Measurements from ENCODE around the gene SH2D2A. TPM values are rescaled to one million over a fixed set of nuclear protein-coding genes. Genes with fewer than 3 reads are reported as not detected.

SH2D2A gene
- total RNA-seq, 1 experiment from 2014 or later = not detected

- in situ Hi-C loops (cut with HindIII; ENCODE audit: low pct_unique_long_range_greater_than_20kb, low sequenced_read_pairs) = no loop called here
- no peak for DNase-seq (ENCODE audit: low read depth, low spot score)
These were observed 6.8 kb downstream of the SH2D2A start for GRCh38 chr1:156809711-156810366.

- in situ Hi-C loops (cut with HindIII; ENCODE audit: low pct_unique_long_range_greater_than_20kb, low sequenced_read_pairs) = no loop called here
- DNase-seq (ENCODE audit: low read depth, low spot score) = no peak
These were observed 7.4 kb downstream of the SH2D2A start for GRCh38 chr1:156809281-156809680.

GRCh38 chr1:156808186-156809030 is 8.2 kb downstream of the SH2D2A start:
- in situ Hi-C loops (cut with HindIII; ENCODE audit: low pct_unique_long_range_greater_than_20kb, low sequenced_read_pairs) = no loop called here

GRCh38 chr1:156807627-156808026 is 9.0 kb downstream of the SH2D2A start:
- in situ Hi-C loops (cut with HindIII; ENCODE audit: low pct_unique_long_range_greater_than_20kb, low sequenced_read_pairs) = no loop called here
- no peak for DNase-seq (ENCODE audit: low read depth, low spot score)

More at GRCh38 chr1:156808186-156809030, 8.2 kb downstream of the SH2D2A start:
- no peak for DNase-seq (ENCODE audit: low read depth, low spot score)

GRCh38 chr1:156806512-156807440 is 9.9 kb downstream of the SH2D2A start:
- in situ Hi-C loops (cut with HindIII; ENCODE audit: low pct_unique_long_range_greater_than_20kb, low sequenced_read_pairs) = no loop called here
- no peak for DNase-seq (ENCODE audit: low read depth, low spot score)

GRCh38 chr1:156805766-156806511 is 10.7 kb downstream of the SH2D2A start:
- in situ Hi-C loops (cut with HindIII; ENCODE audit: low pct_unique_long_range_greater_than_20kb, low sequenced_read_pairs) = no loop called here
- no peak for DNase-seq (ENCODE audit: low read depth, low spot score)

GRCh38 chr1:156804572-156805243 is 11.9 kb downstream of the SH2D2A start:
- in situ Hi-C loops (cut with HindIII; ENCODE audit: low pct_unique_long_range_greater_than_20kb, low sequenced_read_pairs) = no loop called here
- DNase-seq (ENCODE audit: low read depth, low spot score) = no peak

- no peak for DNase-seq (ENCODE audit: low read depth, low spot score)
- in situ Hi-C loops (cut with HindIII; ENCODE audit: low pct_unique_long_range_greater_than_20kb, low sequenced_read_pairs) = no loop called here
These were observed 12.6 kb downstream of the SH2D2A start for GRCh38 chr1:156804026-156804425.

- in situ Hi-C loops (cut with HindIII; ENCODE audit: low pct_unique_long_range_greater_than_20kb, low sequenced_read_pairs) = no loop called here
These were observed 13.4 kb downstream of the SH2D2A start for GRCh38 chr1:156803086-156803851.

GRCh38 chr1:156802421-156802935 is 14.2 kb downstream of the SH2D2A start:
- DNase-seq (ENCODE audit: low read depth, low spot score) = no peak
- in situ Hi-C loops (cut with HindIII; ENCODE audit: low pct_unique_long_range_greater_than_20kb, low sequenced_read_pairs) = no loop called here

More at GRCh38 chr1:156803086-156803851, 13.4 kb downstream of the SH2D2A start:
- DNase-seq (ENCODE audit: low read depth, low spot score) = no peak

- DNase-seq (ENCODE audit: low read depth, low spot score) = no peak
These were observed 15.1 kb downstream of the SH2D2A start for GRCh38 chr1:156801409-156802121.

GRCh38 chr1:156797212-156797871 is 19.3 kb downstream of the SH2D2A start:
- in situ Hi-C loops (cut with HindIII; ENCODE audit: low pct_unique_long_range_greater_than_20kb, low sequenced_read_pairs) = no loop called here
- DNase-seq (ENCODE audit: low read depth, low spot score) = peak; percentile 74

More at GRCh38 chr1:156801409-156802121, 15.1 kb downstream of the SH2D2A start:
- in situ Hi-C loops (cut with HindIII; ENCODE audit: low pct_unique_long_range_greater_than_20kb, low sequenced_read_pairs) = no loop called here

- DNase-seq (ENCODE audit: low read depth, low spot score) = no peak
- in situ Hi-C loops (cut with HindIII; ENCODE audit: low pct_unique_long_range_greater_than_20kb, low sequenced_read_pairs) = no loop called here
These were observed 20.1 kb downstream of the SH2D2A start for GRCh38 chr1:156796340-156797097.

GRCh38 chr1:156795787-156796186 is 20.9 kb downstream of the SH2D2A start:
- DNase-seq (ENCODE audit: low read depth, low spot score) = no peak
- in situ Hi-C loops (cut with HindIII; ENCODE audit: low pct_unique_long_range_greater_than_20kb, low sequenced_read_pairs) = no loop called here
